ENCODE measurements around the gene UBL4B. TPM values are rescaled to one million over a fixed set of nuclear protein-coding genes. Genes with fewer than 3 reads are reported as not detected.

UBL4B gene
- total RNA-seq, 1 donor from 2014 or later = not detected

Other genes with a start within 250 kb of the UBL4B start
- 16.0 TPM for gene CSF1, start 201.6 kb upstream of the UBL4B start, total RNA-seq
- 39.8 TPM for gene AHCYL1, start 127.7 kb upstream of the UBL4B start, total RNA-seq
- gene STRIP1, start 77.8 kb upstream of the UBL4B start, total RNA-seq = 16.2 TPM
- gene ALX3, start 41.8 kb upstream of the UBL4B start, total RNA-seq = not detected
- gene SLC6A17, start 38.1 kb downstream of the UBL4B start, total RNA-seq = not detected
- 4.2 TPM for gene KCNC4, start 97.9 kb downstream of the UBL4B start, total RNA-seq
- 13.9 TPM for gene RBM15, start 226.9 kb downstream of the UBL4B start, total RNA-seq

Data from Right ventricle myocardium superior (tissue), 1 donor.